GM18873 (cell line): ENCODE data around the gene CDH13.

ENCODE experiments used
- ATAC-seq: cut with Tn5 transposase; IDR thresholded peaks from one replicate; pipeline ENCODE4 v1.9.1; 2021; ENCODE audit warnings: mild to moderate bottlenecking, moderate library complexity, moderate number of reproducible peaks; ENCODE audit not compliant: unreplicated experiment, low FRiP score

Gene CDH13

GRCh38 chr16:83418565-83418964 is 791.8 kb downstream of the CDH13 start:
- ATAC-seq: no peak

GRCh38 chr16:83420206-83420760 is 793.5 kb downstream of the CDH13 start:
- ATAC-seq: no peak

GRCh38 chr16:83433201-83433600 is 806.4 kb downstream of the CDH13 start:
- ATAC-seq: no peak

GRCh38 chr16:83437036-83437435 is 810.3 kb downstream of the CDH13 start:
- no peak for ATAC-seq

GRCh38 chr16:83438326-83438725 is 811.6 kb downstream of the CDH13 start:
- ATAC-seq: no peak

GRCh38 chr16:83439412-83439811 is 812.6 kb downstream of the CDH13 start:
- no peak for ATAC-seq

GRCh38 chr16:83441517-83441916 is 814.7 kb downstream of the CDH13 start:
- no peak for ATAC-seq

- ATAC-seq: no peak
Measured at GRCh38 chr16:83443972-83444371, 817.2 kb downstream of the CDH13 start.

- no peak for ATAC-seq
Measured at GRCh38 chr16:83447560-83447959, 820.8 kb downstream of the CDH13 start.

GRCh38 chr16:83449861-83450260 is 823.1 kb downstream of the CDH13 start:
- ATAC-seq: no peak

GRCh38 chr16:83453977-83454376 is 827.2 kb downstream of the CDH13 start:
- no peak for ATAC-seq

GRCh38 chr16:83455716-83456115 is 828.9 kb downstream of the CDH13 start:
- no peak for ATAC-seq

- ATAC-seq: no peak
Measured at GRCh38 chr16:83456934-83457333, 830.2 kb downstream of the CDH13 start.

GRCh38 chr16:83458612-83459011 is 831.8 kb downstream of the CDH13 start:
- peak; percentile 65 for ATAC-seq

GRCh38 chr16:83464991-83465390 is 838.2 kb downstream of the CDH13 start:
- ATAC-seq: no peak

GRCh38 chr16:83470416-83470815 is 843.6 kb downstream of the CDH13 start:
- no peak for ATAC-seq

GRCh38 chr16:83472776-83473501 is 846.2 kb downstream of the CDH13 start:
- no peak for ATAC-seq

GRCh38 chr16:83473926-83474650 is 847.3 kb downstream of the CDH13 start:
- ATAC-seq: no peak

- no peak for ATAC-seq
Measured at GRCh38 chr16:83475108-83475507, 848.3 kb downstream of the CDH13 start.

GRCh38 chr16:83481589-83481988 is 854.8 kb downstream of the CDH13 start:
- no peak for ATAC-seq

GRCh38 chr16:83482545-83483162 is 855.9 kb downstream of the CDH13 start:
- ATAC-seq: no peak
